Activated effector memory CD4-positive, alpha-beta T cell treated with anti-CD3 and anti-CD28 coated beads, Interleukin-2, amount 50 U/mL, for 16 hours (primary cell): ENCODE data around the gene LDAF1.
"Not testable (repeated sequence)": the region's sequence is repeated elsewhere in the genome, so short reads cannot be mapped to it uniquely, and the experiment has no call there.

Source experiments
- DNase-seq: peaks from one replicate; pipeline ENCODE4 v3.0.0-alpha.2; 2020

The LDAF1 gene

GRCh38 chr16:21163576-21163975 is 5.1 kb downstream of the LDAF1 start:
- no peak for DNase-seq

GRCh38 chr16:21164521-21165168 is 6.2 kb downstream of the LDAF1 start:
- no peak for DNase-seq

- no peak for DNase-seq
These were observed 8.1 kb downstream of the LDAF1 start for GRCh38 chr16:21166561-21166961.

- DNase-seq: no peak
These were observed 8.9 kb downstream of the LDAF1 start for GRCh38 chr16:21167360-21167759.

GRCh38 chr16:21167929-21168602 is 9.6 kb downstream of the LDAF1 start:
- no peak for DNase-seq

GRCh38 chr16:21169249-21169981 is 10.9 kb downstream of the LDAF1 start:
- no peak for DNase-seq

- not testable (repeated sequence) for DNase-seq
These were observed 11.6 kb downstream of the LDAF1 start for GRCh38 chr16:21170116-21170515.

GRCh38 chr16:21172650-21173049 is 14.2 kb downstream of the LDAF1 start:
- DNase-seq: no peak

GRCh38 chr16:21175397-21175796 is 16.9 kb downstream of the LDAF1 start:
- no peak for DNase-seq

- DNase-seq: no peak
These were observed 20.9 kb downstream of the LDAF1 start for GRCh38 chr16:21179126-21179982.

GRCh38 chr16:21179983-21180365 is 21.5 kb downstream of the LDAF1 start:
- no peak for DNase-seq

- DNase-seq: no peak
These were observed 25.5 kb downstream of the LDAF1 start for GRCh38 chr16:21183995-21184394.

GRCh38 chr16:21184834-21185233 is 26.4 kb downstream of the LDAF1 start:
- DNase-seq: no peak

- no peak for DNase-seq
These were observed 27.3 kb downstream of the LDAF1 start for GRCh38 chr16:21185659-21186325.

- DNase-seq: no peak
These were observed 27.8 kb downstream of the LDAF1 start for GRCh38 chr16:21186326-21186691.

GRCh38 chr16:21189311-21189710 is 30.8 kb downstream of the LDAF1 start:
- no peak for DNase-seq

GRCh38 chr16:21190013-21190412 is 31.5 kb downstream of the LDAF1 start:
- DNase-seq: no peak

- no peak for DNase-seq
These were observed 32.1 kb downstream of the LDAF1 start for GRCh38 chr16:21190599-21190998.

- no peak for DNase-seq
These were observed 34.5 kb downstream of the LDAF1 start for GRCh38 chr16:21192991-21193390.

GRCh38 chr16:21194771-21195301 is 36.4 kb downstream of the LDAF1 start:
- DNase-seq: no peak

- not testable (repeated sequence) for DNase-seq
These were observed 36.9 kb downstream of the LDAF1 start for GRCh38 chr16:21195330-21195729.

GRCh38 chr16:21197112-21197511 is 38.6 kb downstream of the LDAF1 start:
- no peak for DNase-seq
